Measurements from ENCODE around the gene INS.

DNA sequence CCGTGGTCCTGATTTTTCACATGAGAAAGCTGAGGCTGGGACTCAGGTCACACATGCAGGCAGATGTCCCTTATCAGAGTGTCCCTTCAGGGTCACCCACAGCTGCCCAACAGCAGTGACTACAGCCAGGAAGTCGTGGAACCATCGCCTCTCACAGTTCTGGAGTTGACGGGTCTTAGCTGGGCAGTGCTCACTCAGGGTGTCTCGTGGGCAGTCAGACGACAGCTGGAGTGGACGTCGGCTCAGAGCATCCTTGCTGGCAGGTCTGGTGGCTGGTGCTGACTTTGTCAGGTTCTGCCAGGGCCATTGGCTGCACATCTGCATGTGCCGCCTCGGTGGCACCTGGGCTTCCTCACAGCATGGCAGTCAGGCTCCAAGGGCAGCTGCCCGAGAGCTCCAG, 46.2 kb upstream of the INS start:
- TF ChIP-seq, protein P1, sequence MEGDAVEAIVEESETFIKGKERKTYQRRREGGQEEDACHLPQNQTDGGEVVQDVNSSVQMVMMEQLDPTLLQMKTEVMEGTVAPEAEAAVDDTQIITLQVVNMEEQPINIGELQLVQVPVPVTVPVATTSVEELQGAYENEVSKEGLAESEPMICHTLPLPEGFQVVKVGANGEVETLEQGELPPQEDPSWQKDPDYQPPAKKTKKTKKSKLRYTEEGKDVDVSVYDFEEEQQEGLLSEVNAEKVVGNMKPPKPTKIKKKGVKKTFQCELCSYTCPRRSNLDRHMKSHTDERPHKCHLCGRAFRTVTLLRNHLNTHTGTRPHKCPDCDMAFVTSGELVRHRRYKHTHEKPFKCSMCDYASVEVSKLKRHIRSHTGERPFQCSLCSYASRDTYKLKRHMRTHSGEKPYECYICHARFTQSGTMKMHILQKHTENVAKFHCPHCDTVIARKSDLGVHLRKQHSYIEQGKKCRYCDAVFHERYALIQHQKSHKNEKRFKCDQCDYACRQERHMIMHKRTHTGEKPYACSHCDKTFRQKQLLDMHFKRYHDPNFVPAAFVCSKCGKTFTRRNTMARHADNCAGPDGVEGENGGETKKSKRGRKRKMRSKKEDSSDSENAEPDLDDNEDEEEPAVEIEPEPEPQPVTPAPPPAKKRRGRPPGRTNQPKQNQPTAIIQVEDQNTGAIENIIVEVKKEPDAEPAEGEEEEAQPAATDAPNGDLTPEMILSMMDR (IDR thresholded peaks at IDR 0.05), result no peak
- no peak for TF ChIP-seq POLR2A (IDR thresholded peaks at IDR 0.05)

Measured in Peyer's patch (tissue), 4 donors.